GM11168 (cell line): ENCODE results near the gene NEBL.
"Not testable (repeated sequence)": the region's sequence is repeated elsewhere in the genome, so short reads cannot be mapped to it uniquely, and the experiment has no call there.

Experiments
- in situ Hi-C: fragments of 300-500 bp; cut with MboI; formaldehyde crosslinking; loops from one replicate; pipeline ENCODE4 v1.12.0; 2022; ENCODE audit warnings: low sequenced_read_pairs; ENCODE audit not compliant: unreplicated experiment

The NEBL gene

GRCh38 chr10:20897146-20897825, at the start of gene NEBL:
NEBL (minus strand) TSS chr10:20897311; CDS start chr10:20897205, 106 bp downstream.
- in situ Hi-C loops, result loop anchor here (10.0 kb wide), 1 partner anchor 138 kb away; no protein-coding TSS in a partner anchor

GRCh38 chr10:20945546-20946332, 48.6 kb upstream of the NEBL start:
- in situ Hi-C loops, result no loop called here

- in situ Hi-C loops, result no loop called here
These were observed 47.8 kb upstream of the NEBL start for GRCh38 chr10:20944789-20945502.

GRCh38 chr10:20939414-20939813, 42.3 kb upstream of the NEBL start:
- in situ Hi-C loops, result not testable (repeated sequence)

GRCh38 chr10:20936396-20936795, 39.3 kb upstream of the NEBL start:
- in situ Hi-C loops, result no loop called here

GRCh38 chr10:20935931-20936330, 38.8 kb upstream of the NEBL start:
- in situ Hi-C loops, result no loop called here

GRCh38 chr10:20935301-20935700, 38.2 kb upstream of the NEBL start:
- in situ Hi-C loops, result no loop called here

GRCh38 chr10:20933705-20934104, 36.6 kb upstream of the NEBL start:
- in situ Hi-C loops, result no loop called here

- in situ Hi-C loops, result no loop called here
These were observed 35.6 kb upstream of the NEBL start for GRCh38 chr10:20932606-20933126.

GRCh38 chr10:20931156-20931795, 34.2 kb upstream of the NEBL start:
- in situ Hi-C loops, result no loop called here

- in situ Hi-C loops, result no loop called here
These were observed 30.3 kb upstream of the NEBL start for GRCh38 chr10:20927456-20927855.

- in situ Hi-C loops, result no loop called here
These were observed 25.3 kb upstream of the NEBL start for GRCh38 chr10:20922451-20922850.

GRCh38 chr10:20922033-20922432, 24.9 kb upstream of the NEBL start:
- in situ Hi-C loops, result no loop called here

GRCh38 chr10:20920061-20920460, 22.9 kb upstream of the NEBL start:
- in situ Hi-C loops, result no loop called here

GRCh38 chr10:20919481-20919880, 22.4 kb upstream of the NEBL start:
- in situ Hi-C loops, result no loop called here

- in situ Hi-C loops, result no loop called here
These were observed 19.9 kb upstream of the NEBL start for GRCh38 chr10:20916976-20917375.

- in situ Hi-C loops, result no loop called here
These were observed 15.9 kb upstream of the NEBL start for GRCh38 chr10:20912969-20913368.

GRCh38 chr10:20911626-20912025, 14.5 kb upstream of the NEBL start:
- in situ Hi-C loops, result no loop called here

- in situ Hi-C loops, result no loop called here
These were observed 12.7 kb upstream of the NEBL start for GRCh38 chr10:20909801-20910200.

GRCh38 chr10:20908391-20908790, 11.3 kb upstream of the NEBL start:
- in situ Hi-C loops, result no loop called here
